HCT116 (cell line): ENCODE results near the gene UBE3B. TPM values are rescaled to one million over a fixed set of nuclear protein-coding genes. Genes with fewer than 3 reads are reported as not detected.

Experiments used
- ATAC-seq: fragments of 200-7000 bp; cut with Tn5 transposase; 2 replicates; pipeline ENCODE4 v1.9.1; 2020; ENCODE audit warnings: mild to moderate bottlenecking, moderate library complexity
- BruUV-seq: library from RNA; stranded (reverse); fragments of 400-500 nt; replicated peaks from 2 replicates; lab custom pipeline; 2021; lab: Mats Ljungman, UMichigan
- CTCF ChIA-PET: fragments of 300-600 bp; sonication (Branson Sonifier 250); formaldehyde crosslinking; loops from one replicate; lab custom pipeline; 2021; ENCODE audit warnings: antibody characterized with exemption; lab: Charles Lee
- POLR2A ChIA-PET: fragments of 300-600, 350-600 bp; sonication (Branson Sonifier 250); formaldehyde crosslinking; loops from one replicate; lab custom pipeline; 2021; ENCODE audit warnings: antibody characterized with exemption; lab: Charles Lee
- RAD21 ChIA-PET, 2 experiments: fragments of 300-600 bp; sonication (Branson Sonifier 250); formaldehyde crosslinking; loops; one replicate each; lab custom pipeline; 2023; ENCODE audit warnings: low total read pairs in 2 of 2; ENCODE audit not compliant: uncharacterized antibody in 2 of 2, unreplicated experiment in 2 of 2, low non-redundant PET in 1 of 2; lab: Charles Lee
- DNase-seq: peaks from one replicate; pipeline ENCODE4 v3.0.0-alpha.2; 2010; ENCODE audit warnings: low read depth, low spot score
- H2AFZ ChIP-seq: fragments of 200-600 bp; shearing (Covaris generic), sonication (generic); 2 replicates; pipeline ENCODE4 v1.6.1; 2017; ENCODE audit warnings: low read depth, mixed run types, mixed read lengths, antibody characterized with exemption, low read length; ENCODE audit not compliant: poor library complexity, severe bottlenecking
- H3K27ac ChIP-seq: 2 replicates; pipeline ENCODE4 v1.5.1; 2012; ENCODE audit warnings: low read depth, low read length
- H3K27me3 ChIP-seq: fragments of 200-600 bp; sonication (generic); 2 replicates; pipeline ENCODE4 v1.6.1; 2016; ENCODE audit warnings: mixed run types, low read length, mixed read lengths; ENCODE audit not compliant: insufficient read depth
- H3K36me3 ChIP-seq, 2 experiments: fragments of 200-500 bp in 1 of 2; fragments of 200-600 bp in 1 of 2; sonication (Bioruptor generic) in 1 of 2; sonication (generic) in 1 of 2; 2 replicates each; pipeline versions ENCODE4 v1.5.1 to v1.6.1; 2014 to 2016; ENCODE audit warnings: low read length in 2 of 2, inconsistent platforms in 1 of 2, mixed read lengths in 1 of 2, mixed run types in 1 of 2; ENCODE audit not compliant: insufficient read depth in 2 of 2, control insufficient read depth in 1 of 2
- H3K4me1 ChIP-seq, 2 experiments: fragments of 200-600 bp in 1 of 2; sonication (generic) in 1 of 2; 2 replicates each; pipeline versions ENCODE4 v1.5.1 to v1.6.1; 2012 to 2017; ENCODE audit warnings: low read length in 2 of 2, inconsistent platforms in 1 of 2, mild to moderate bottlenecking in 1 of 2, mixed read lengths in 1 of 2, mixed run types in 1 of 2, moderate library complexity in 1 of 2; ENCODE audit not compliant: insufficient read depth in 2 of 2, control insufficient read depth in 1 of 2
- H3K4me2 ChIP-seq: fragments of 200-600 bp; sonication (generic); 2 replicates; pipeline ENCODE4 v1.6.1; 2017; ENCODE audit warnings: mixed run types, low read length, mixed read lengths
- H3K4me3 ChIP-seq, 2 experiments: fragments of 200-600 bp in 1 of 2; sonication (generic) in 1 of 2; replicated peaks in 1 of 2; 2 replicates each; pipeline ENCODE4 v1.5.1; 2011 to 2016; ENCODE audit warnings: low read length in 2 of 2, control low read depth in 1 of 2, low read depth in 1 of 2, mild to moderate bottlenecking in 1 of 2, mixed read lengths in 1 of 2, mixed run types in 1 of 2
- H3K79me2 ChIP-seq: fragments of 200-600 bp; sonication (generic); 2 replicates; pipeline ENCODE4 v1.6.1; 2017; ENCODE audit warnings: mild to moderate bottlenecking, mixed run types, low read length, moderate library complexity, mixed read lengths; ENCODE audit not compliant: insufficient read depth
- H3K9ac ChIP-seq: fragments of 200-600 bp; sonication (generic); 2 replicates; pipeline ENCODE4 v1.6.1; 2016; ENCODE audit warnings: low read length, mixed read lengths
- H3K9me2 ChIP-seq: fragments of 200-600 bp; sonication (generic), shearing (Covaris generic); 2 replicates; pipeline ENCODE4 v1.6.1; 2017; ENCODE audit warnings: mixed run types, mild to moderate bottlenecking, moderate library complexity; ENCODE audit not compliant: insufficient read depth
- H3K9me3 ChIP-seq, 2 experiments: fragments of 200-500 bp in 1 of 2; fragments of 200-600 bp in 1 of 2; sonication (Bioruptor generic) in 1 of 2; sonication (generic) in 1 of 2; 2 replicates each; pipeline ENCODE4 v1.6.1; 2014 to 2017; ENCODE audit warnings: low read length in 2 of 2, mixed read lengths in 2 of 2, inconsistent platforms in 1 of 2, low read depth in 1 of 2, mild to moderate bottlenecking in 1 of 2, mixed run types in 1 of 2, moderate library complexity in 1 of 2; ENCODE audit not compliant: control insufficient read depth in 1 of 2, insufficient read depth in 1 of 2
- H4K20me1 ChIP-seq: fragments of 200-600 bp; sonication (generic), shearing (Covaris generic); 2 replicates; pipeline ENCODE4 v1.6.1; 2017; ENCODE audit warnings: mixed run types, mild to moderate bottlenecking, moderate library complexity; ENCODE audit not compliant: insufficient read depth
- CBX3 ChIP-seq: IDR thresholded peaks from 2 replicates; pipeline ENCODE4 v1.6.1; 2012; ENCODE audit warnings: low read depth
- CEBPB ChIP-seq: IDR thresholded peaks from 2 replicates; pipeline ENCODE4 v1.6.1; 2012; ENCODE audit warnings: low read depth
- CTCF ChIP-seq, 3 experiments: fragments of 200-600 bp in 1 of 3; sonication (generic) in 1 of 3; IDR thresholded peaks in 2 of 3; conservative IDR thresholded peaks in 1 of 3; 2 replicates each; pipeline ENCODE4 v1.5.1; 2012 to 2017; ENCODE audit warnings: low read depth in 2 of 3, low read length in 2 of 3, antibody characterized with exemption in 1 of 3, borderline replicate concordance in 1 of 3, control low read depth in 1 of 3, mild to moderate bottlenecking in 1 of 3, mixed read lengths in 1 of 3, mixed run types in 1 of 3, moderate library complexity in 1 of 3; ENCODE audit not compliant: insufficient read depth in 1 of 3
- ELF1 ChIP-seq: IDR thresholded peaks from 2 replicates; pipeline ENCODE4 v1.6.1; 2012; ENCODE audit warnings: low read depth, borderline replicate concordance
- FOSL1 ChIP-seq: IDR thresholded peaks from 2 replicates; pipeline ENCODE4 v1.6.1; 2012; ENCODE audit warnings: low read depth
- POLR2AphosphoS5 ChIP-seq: IDR thresholded peaks from 2 replicates; pipeline ENCODE4 v1.6.1; 2011; ENCODE audit warnings: mild to moderate bottlenecking, low read depth, low read length, moderate library complexity
- RAD21 ChIP-seq: IDR thresholded peaks from 2 replicates; pipeline ENCODE4 v1.6.1; 2012; ENCODE audit warnings: low read depth, mild to moderate bottlenecking
- REST ChIP-seq: IDR thresholded peaks from 2 replicates; pipeline ENCODE4 v1.6.1; 2012; ENCODE audit warnings: low read depth
- SP1 ChIP-seq: IDR thresholded peaks from 2 replicates; pipeline ENCODE4 v1.6.1; 2012; ENCODE audit warnings: low read depth
- ZFX ChIP-seq: fragments of 450-650 bp; IDR thresholded peaks from 2 replicates; pipeline ENCODE4 v1.6.1; 2017
- ZNF274 ChIP-seq: fragments of 200-500 bp; sonication (Bioruptor generic); IDR thresholded peaks from 2 replicates; pipeline ENCODE4 v1.6.1; 2014; ENCODE audit warnings: mild to moderate bottlenecking, low read depth, low read length, inconsistent platforms
- intact Hi-C: fragments of 100-400 bp; cut with micrococcal nuclease; formaldehyde crosslinking; loops from 2 replicates; pipeline ENCODE4 v1.10.0; 2022
- total RNA-seq: library from RNA; stranded (reverse); gene quantifications from one replicate; pipeline ENCODE4 v1.2.1, GENCODE V29; 2021; ENCODE audit not compliant: unreplicated experiment
- TF ChIP-seq, protein P1 (sequence below): IDR thresholded peaks from 2 replicates; pipeline ENCODE4 v1.6.1; 2012
- TF ChIP-seq, protein P2 (sequence below): IDR thresholded peaks from 2 replicates; pipeline ENCODE4 v1.6.1; 2012

The UBE3B gene
- total RNA-seq, 1 experiment from 2014 or later = 28.9 TPM

DNA sequence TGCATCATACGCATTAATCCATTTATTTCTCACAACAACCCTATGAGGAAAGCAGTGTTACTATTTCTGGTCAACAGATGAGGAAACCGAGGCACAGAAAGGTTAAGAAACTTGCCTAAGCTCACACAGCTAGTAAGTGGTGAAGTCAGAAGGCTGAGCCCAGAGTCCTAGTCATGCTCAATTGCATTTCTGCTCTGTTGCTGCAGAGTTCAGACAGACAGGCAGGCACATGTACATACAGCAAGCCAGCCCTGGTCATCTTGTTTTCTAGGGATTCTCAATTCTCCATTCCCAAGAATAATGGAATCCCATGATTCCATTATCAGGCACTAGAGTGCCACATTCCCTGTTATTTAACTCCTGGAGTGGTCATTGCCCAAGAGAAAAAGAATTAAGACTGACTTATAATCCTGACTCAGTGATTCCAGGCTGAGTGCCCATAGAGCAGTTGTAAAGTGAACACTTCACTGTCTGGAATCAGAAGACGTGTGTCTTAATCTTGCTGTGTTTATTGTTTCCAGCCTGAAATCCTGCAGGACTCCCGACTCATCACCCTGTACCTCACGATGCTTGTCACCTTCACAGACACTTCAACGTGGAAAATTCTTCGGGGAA lies 10.7 kb downstream of the UBE3B start:
- peaks cover 26 to 45% of the 10 kb centered on the region in 2 experiments for H3K36me3 ChIP-seq
- H3K9me2 ChIP-seq = no peaks in the 10 kb centered on the region
- H4K20me1 ChIP-seq = no peaks in the 10 kb centered on the region
- no peak overlapping the region for H3K4me3 ChIP-seq
- H3K79me2 ChIP-seq = no peaks in the 10 kb centered on the region
- TF ChIP-seq CBX3 (no peak), POLR2AphosphoS5 (no peak)
- ChIA-PET RAD21 (no interaction called here), CTCF (no interaction called here), POLR2A (no interaction called here)
- intact Hi-C loops = no loop called here
- no peak overlapping the region for H3K9ac ChIP-seq
- no peak overlapping the region for H3K27ac ChIP-seq
- no peak overlapping the region for H2AFZ ChIP-seq
- BruUV-seq = no TSS peak
- no peaks in the 10 kb centered on the region for H3K4me1 ChIP-seq
- no peak for DNase-seq
- H3K4me2 ChIP-seq = no peak overlapping the region
- H3K9me3 ChIP-seq = no peaks in the 10 kb centered on the region
- no peaks in the 10 kb centered on the region for H3K27me3 ChIP-seq
- no peak for ATAC-seq

DNA sequence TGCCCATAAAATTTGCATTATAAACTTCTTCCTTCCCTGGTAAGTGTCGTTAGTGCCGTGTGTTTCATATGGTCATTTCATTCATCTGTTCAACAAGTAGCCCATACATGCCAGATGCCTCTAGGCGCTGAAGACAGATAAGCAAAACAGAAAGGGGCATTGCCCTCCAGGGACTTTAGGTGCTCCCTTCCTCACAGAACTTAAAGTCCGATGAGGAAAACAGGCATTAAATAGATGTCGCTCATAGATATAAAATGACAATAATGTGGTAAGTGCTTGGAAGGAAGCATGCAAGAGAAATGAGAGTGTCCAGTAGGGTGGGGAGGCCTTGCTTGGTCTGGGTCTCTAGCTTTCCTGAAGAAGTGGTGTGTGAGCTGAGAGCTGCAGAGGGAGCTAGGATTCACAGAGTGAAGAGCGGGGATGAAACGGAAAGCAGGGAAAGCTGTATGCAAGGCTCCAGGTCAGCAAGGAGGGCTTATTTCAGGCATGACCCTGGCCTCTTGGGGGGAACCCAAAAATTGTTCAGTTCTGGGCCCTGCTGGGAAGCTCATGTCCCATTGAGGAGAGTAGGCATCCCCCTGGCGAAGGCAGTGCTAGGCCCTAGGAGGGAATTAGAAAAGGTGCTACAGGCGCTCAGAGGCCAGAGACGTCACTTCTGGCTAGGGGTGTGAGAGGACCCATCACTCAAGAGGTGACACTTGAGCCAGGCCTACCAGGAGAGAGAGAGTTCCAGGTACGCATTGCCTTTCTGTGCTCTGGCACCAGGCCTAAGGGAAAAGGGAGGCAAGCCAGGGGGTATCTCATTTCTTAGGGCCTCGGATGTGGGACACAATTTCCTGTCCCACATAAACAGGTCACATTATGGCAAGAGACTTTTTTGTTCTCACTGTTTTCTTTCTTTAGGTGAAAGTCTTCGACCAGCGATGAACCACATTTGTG lies 11.9 kb downstream of the UBE3B start:
- CTCF ChIA-PET = no interaction called here
- no peak overlapping the region for H3K4me2 ChIP-seq
- intact Hi-C loops = no loop called here
- no peak overlapping the region for H3K4me3 ChIP-seq
- H3K79me2 ChIP-seq = no peaks in the 10 kb centered on the region
- DNase-seq (no peak), ATAC-seq (no peak)
- POLR2A ChIA-PET = no interaction called here
- no peaks in the 10 kb centered on the region for H3K9me3 ChIP-seq
- no peak overlapping the region for H3K27ac ChIP-seq
- H3K27me3 ChIP-seq = no peaks in the 10 kb centered on the region
- BruUV-seq = no TSS peak
- no peaks in the 10 kb centered on the region for H3K9me2 ChIP-seq
- H3K9ac ChIP-seq = no peak overlapping the region
- H2AFZ ChIP-seq = no peak overlapping the region
- no peaks in the 10 kb centered on the region for H3K4me1 ChIP-seq
- RAD21 ChIA-PET = no interaction called here
- H4K20me1 ChIP-seq = no peaks in the 10 kb centered on the region
- H3K36me3 ChIP-seq = peaks cover 26 to 42% of the 10 kb centered on the region in 2 experiments
- TF ChIP-seq, protein P1, sequence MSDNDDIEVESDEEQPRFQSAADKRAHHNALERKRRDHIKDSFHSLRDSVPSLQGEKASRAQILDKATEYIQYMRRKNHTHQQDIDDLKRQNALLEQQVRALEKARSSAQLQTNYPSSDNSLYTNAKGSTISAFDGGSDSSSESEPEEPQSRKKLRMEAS = no peak
- no peak for TF ChIP-seq RAD21
- TF ChIP-seq FOSL1 = no peak
- no peak for TF ChIP-seq ELF1
- TF ChIP-seq, protein P2, sequence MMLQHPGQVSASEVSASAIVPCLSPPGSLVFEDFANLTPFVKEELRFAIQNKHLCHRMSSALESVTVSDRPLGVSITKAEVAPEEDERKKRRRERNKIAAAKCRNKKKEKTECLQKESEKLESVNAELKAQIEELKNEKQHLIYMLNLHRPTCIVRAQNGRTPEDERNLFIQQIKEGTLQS = no peak
- no peak for TF ChIP-seq ZFX
- TF ChIP-seq CEBPB = no peak
- no peak for TF ChIP-seq CBX3
- no peak for TF ChIP-seq REST
- TF ChIP-seq ZNF274 = no peak
- no peak for TF ChIP-seq CTCF (IDR thresholded peaks at IDR 0.05 in 2 of 3, conservative IDR thresholded peaks at IDR 0.05 in 1 of 3; ENCODE audit: borderline replicate concordance in 1 of 3, insufficient read depth in 1 of 3, low read depth in 2 of 3, low read length in 2 of 3)
- no peak for TF ChIP-seq SP1
